Endothelial cell of umbilical vein (primary cell): Measurements from ENCODE around the gene SNAPC2. TPM values are rescaled to one million over a fixed set of nuclear protein-coding genes. Genes with fewer than 3 reads are reported as not detected.

Source experiments
- Bru-seq: library from RNA; stranded (reverse); fragments of 400-500 nt; gene quantifications from one replicate; lab custom pipeline; 2021; lab: Mats Ljungman, UMichigan
- BruChase-seq, 2 experiments: library from RNA; stranded (reverse); fragments of 400-500 nt; gene quantifications; one replicate each; lab custom pipeline; 2021; lab: Mats Ljungman, UMichigan
- BruUV-seq: library from RNA; stranded (reverse); fragments of 400-500 nt; replicated peaks from 2 replicates; lab custom pipeline; 2021; lab: Mats Ljungman, UMichigan
- CTCF ChIA-PET: fragments of 300-600, 350-600 bp; sonication (Branson Sonifier 250); formaldehyde crosslinking; loops from one replicate; lab custom pipeline; 2021; ENCODE audit warnings: antibody characterized with exemption, inconsistent platforms; lab: Charles Lee
- POLR2A ChIA-PET: fragments of 300-600, 350-600 bp; sonication (Branson Sonifier 250); formaldehyde crosslinking; loops from one replicate; lab custom pipeline; 2021; ENCODE audit warnings: antibody characterized with exemption, inconsistent platforms; lab: Charles Lee
- DNase-seq: peaks from one replicate; pipeline ENCODE4 v3.0.0-alpha.2; 2011; ENCODE audit warnings: low read depth, low spot score
- FAIRE-seq: peaks from 2 replicates; lab custom pipeline; 2011; peaks lifted over from hg19 to GRCh38; lab: Jason Lieb, UNC
- H2AFZ ChIP-seq: 2 replicates; pipeline ENCODE4 v1.6.0; 2012; ENCODE audit warnings: low read depth, low read length, control low read depth, inconsistent platforms
- H3K27ac ChIP-seq: 2 replicates; pipeline ENCODE4 v1.5.1; 2011; ENCODE audit warnings: low read depth, mild to moderate bottlenecking, control low read depth, low read length, moderate library complexity; ENCODE audit not compliant: insufficient read depth
- H3K27me3 ChIP-seq, 2 experiments: 2 replicates each; pipeline versions ENCODE4 v1.6.0 to v1.6.1; 2011; ENCODE audit warnings: low read length in 2 of 2, mixed read lengths in 1 of 2; ENCODE audit not compliant: control insufficient read depth in 2 of 2, insufficient read depth in 2 of 2
- H3K36me3 ChIP-seq, 2 experiments: 2 replicates in 1 of 2; 3 replicates in 1 of 2; pipeline ENCODE4 v1.5.1; 2011; ENCODE audit warnings: low read length in 2 of 2, mild to moderate bottlenecking in 1 of 2, moderate library complexity in 1 of 2; ENCODE audit not compliant: control insufficient read depth in 2 of 2, insufficient read depth in 2 of 2; ENCODE audit errors: extremely low read depth in 1 of 2
- H3K4me1 ChIP-seq: 3 replicates; pipeline ENCODE4 v1.5.1; 2011; ENCODE audit warnings: mild to moderate bottlenecking, low read length; ENCODE audit not compliant: control insufficient read depth, insufficient read depth; ENCODE audit errors: extremely low read depth
- H3K4me2 ChIP-seq: 2 replicates; pipeline ENCODE4 v1.6.1; 2011; ENCODE audit warnings: low read length, control low read depth, mixed read lengths; ENCODE audit not compliant: insufficient read depth
- H3K4me3 ChIP-seq, 3 experiments: fragments of 200-600 bp in 1 of 3; sonication (generic), shearing (Covaris generic) in 1 of 3; replicated peaks in 1 of 3; 2 replicates each; pipeline ENCODE4 v1.5.1; 2011 to 2016; ENCODE audit warnings: control low read depth in 3 of 3, low read length in 3 of 3, mild to moderate bottlenecking in 2 of 3, inconsistent platforms in 1 of 3, low read depth in 1 of 3, moderate library complexity in 1 of 3; ENCODE audit not compliant: insufficient read depth in 1 of 3
- H3K79me2 ChIP-seq: 2 replicates; pipeline ENCODE4 v1.6.0; 2012; ENCODE audit warnings: low read length, inconsistent platforms; ENCODE audit not compliant: control insufficient read depth, insufficient read depth
- H3K9ac ChIP-seq: replicated peaks from 2 replicates; pipeline ENCODE3; 2011; ENCODE audit warnings: low read length, control low read depth; ENCODE audit not compliant: insufficient read depth; ENCODE audit errors: extremely low read depth
- H3K9me1 ChIP-seq: replicated peaks from 3 replicates; pipeline ENCODE4 v1.6.0; 2011; ENCODE audit warnings: mild to moderate bottlenecking, low read length; ENCODE audit not compliant: control insufficient read depth, insufficient read depth; ENCODE audit errors: extremely low read depth
- H3K9me3 ChIP-seq: replicated peaks from 2 replicates; pipeline ENCODE4 v1.5.1; 2012; ENCODE audit warnings: low read length, inconsistent platforms; ENCODE audit not compliant: control insufficient read depth, insufficient read depth
- H4K20me1 ChIP-seq: replicated peaks from 2 replicates; pipeline ENCODE3; 2011; ENCODE audit warnings: mild to moderate bottlenecking, low read length; ENCODE audit not compliant: control insufficient read depth, insufficient read depth; ENCODE audit errors: extremely low read depth
- EZH2 ChIP-seq: IDR thresholded peaks from 2 replicates; pipeline ENCODE4 v1.6.1; 2012; ENCODE audit warnings: borderline replicate concordance, low read depth, mild to moderate bottlenecking, moderate library complexity, low read length, inconsistent platforms; ENCODE audit not compliant: severe bottlenecking
- FOS ChIP-seq: IDR thresholded peaks from 2 replicates; pipeline ENCODE4 v1.6.1; 2011; ENCODE audit warnings: mild to moderate bottlenecking, low read length, moderate library complexity, borderline replicate concordance; ENCODE audit not compliant: insufficient read depth
- GATA2 ChIP-seq: IDR thresholded peaks from 2 replicates; pipeline ENCODE4 v1.7.0; 2011; ENCODE audit warnings: low read depth, mild to moderate bottlenecking, moderate library complexity, mixed read lengths, low read length; ENCODE audit not compliant: insufficient read length, insufficient read depth
- JUN ChIP-seq: IDR thresholded peaks from 2 replicates; pipeline ENCODE4 v1.6.1; 2011; ENCODE audit warnings: borderline replicate concordance, low read depth; ENCODE audit not compliant: insufficient read length, insufficient read depth
- MAX ChIP-seq: IDR thresholded peaks from 2 replicates; pipeline ENCODE4 v1.6.1; 2011; ENCODE audit not compliant: insufficient read depth, insufficient read length
- MYC ChIP-seq: IDR thresholded peaks from one replicate; pipeline ENCODE4 v1.6.1; 2011; ENCODE audit warnings: mild to moderate bottlenecking, low read depth, low read length
- POLR2A ChIP-seq: IDR thresholded peaks from 2 replicates; pipeline ENCODE4 v1.6.1; 2012; ENCODE audit warnings: low read depth, mild to moderate bottlenecking, control low read depth, low read length
- POLR2AphosphoS5 ChIP-seq: IDR thresholded peaks from 2 replicates; pipeline ENCODE4 v1.6.1; 2012; ENCODE audit warnings: low read depth, mild to moderate bottlenecking, control low read depth, low read length, moderate library complexity; ENCODE audit not compliant: insufficient read depth
- dilution Hi-C: fragments of 300-500 bp; cut with MboI; formaldehyde crosslinking; loops from one replicate; pipeline ENCODE4 v1.15.0; 2019; ENCODE audit warnings: low sequenced_read_pairs; ENCODE audit not compliant: extremely low pct_ligation_motif_present
- intact Hi-C: fragments of 100-400 bp; cut with micrococcal nuclease; formaldehyde crosslinking; loops from one replicate; pipeline ENCODE4 v1.10.0; 2022
- long read RNA-seq: library from polyadenylated mRNA; stranded (forward); transcript quantifications from one replicate; pipeline ENCODE4 v2.0.0, GENCODE V29; 2021
- polyA minus RNA-seq, 3 experiments: library from RNA; depleted of rRNA, polyadenylated mRNA; stranded (reverse); fragments of >200 nt; gene quantifications; 1 replicate in 1 of 3; 2 replicates in 2 of 3; pipeline ENCODE4 v1.2.3, GENCODE V29; 2011
- polyA plus RNA-seq, 4 experiments: library from polyadenylated mRNA; depleted of rRNA in 3 of 4; stranded (reverse) in 3 of 4; unstranded in 1 of 4; fragments of >200 nt; gene quantifications; 2 replicates each; pipeline versions ENCODE4 v1.2.1 to v1.2.3, GENCODE V29; 2011 to 2012; ENCODE audit warnings: missing spikeins in 1 of 4
- total RNA-seq: library from RNA; stranded (reverse); gene quantifications from 2 replicates; pipeline ENCODE4 v1.2.3, GENCODE V29; 2021
- TF ChIP-seq, protein P1 (sequence below), 2 donors: IDR thresholded peaks; 1 replicate in 1 of 2; 2 replicates in 1 of 2; pipeline ENCODE4 v1.5.1; 2011; ENCODE audit warnings: low read length in 2 of 2, mild to moderate bottlenecking in 2 of 2, moderate library complexity in 2 of 2, control low read depth in 1 of 2, inconsistent platforms in 1 of 2, low read depth in 1 of 2; ENCODE audit not compliant: insufficient read depth in 1 of 2; ENCODE audit errors: extremely low read depth in 1 of 2

SNAPC2 gene
- total RNA-seq (23.7 and 29.2 TPM in 2 replicates), polyA plus RNA-seq (25.8 and 33.0 TPM in 2 replicates), polyA minus RNA-seq (7.7 and 7.8 TPM in 2 replicates), Bru-seq, nascent RNA (percentile 48 among the genes with signal in this experiment), BruChase-seq, experiment 1, labeled RNA remaining after a 6-hour chase (percentile 80 among the genes with signal in this experiment), BruChase-seq, experiment 2, labeled RNA remaining after a 2-hour chase (percentile 70 among the genes with signal in this experiment)
- polyA plus RNA-seq (2011; cell fraction: cytosol; rRNA removed): 16.5 and 22.3 TPM in 2 replicates
- polyA plus RNA-seq (2011; cell fraction: nucleus; rRNA removed): 9.7 and 11.4 TPM in 2 replicates
- 27.3 and 36.7 TPM in 2 replicates for polyA plus RNA-seq (2012)
- 7.9 TPM for polyA minus RNA-seq (2011; cell fraction: cytosol; rRNA and poly(A)+ RNA removed)
- polyA minus RNA-seq (2011; cell fraction: nucleus; rRNA and poly(A)+ RNA removed): 2.5 and 5.2 TPM in 2 replicates
- long read RNA-seq, transcript SNAPC2-206 (5 exons, 1,413 nt): minor isoform, 31 of 118 reads
- long read RNA-seq, transcript SNAPC2-201 (5 exons, 1,542 nt): major isoform, 48 of 118 reads
- long read RNA-seq, partial matches to known transcripts: 17 of 118 reads
- long read RNA-seq, other reads (novel, unspliced or antisense): 19 of 118 reads

GRCh38 chr19:7919610-7920518 is at the start of gene SNAPC2:
Gene SNAPC2 (plus strand): TSS chr19:7920338. CDS start chr19:7920367, 29 bp downstream.
- Histone ChIP-seq H2AFZ (peak within 1 kb of the TSS; percentile 84), H3K36me3 (peaks cover 0 to 5% of the 10 kb centered on the region in 2 experiments), H3K4me1 (peaks cover 22% of the 10 kb centered on the region), H3K79me2 (no peaks in the 10 kb centered on the region), H3K4me2 (peak within 1 kb of the TSS; percentile 82), H3K9ac (peak within 1 kb of the TSS; percentile 24), H3K27me3 (peaks cover 18 to 31% of the 10 kb centered on the region in 2 experiments), H4K20me1 (no peaks in the 10 kb centered on the region), H3K9me1 (no peaks in the 10 kb centered on the region), H3K4me3 (peak within 1 kb of the TSS; percentile 61 to 79 (median 63)), H3K27ac (peak within 1 kb of the TSS; percentile 13), H3K9me3 (no peaks in the 10 kb centered on the region)
- TF ChIP-seq GATA2 (no peak), EZH2 (no peak), POLR2A (peak; percentile 68), JUN (no peak), FOS (no peak), MYC (no peak), MAX (no peak), POLR2AphosphoS5 (peak; percentile 58)
- TF ChIP-seq, protein P1, sequence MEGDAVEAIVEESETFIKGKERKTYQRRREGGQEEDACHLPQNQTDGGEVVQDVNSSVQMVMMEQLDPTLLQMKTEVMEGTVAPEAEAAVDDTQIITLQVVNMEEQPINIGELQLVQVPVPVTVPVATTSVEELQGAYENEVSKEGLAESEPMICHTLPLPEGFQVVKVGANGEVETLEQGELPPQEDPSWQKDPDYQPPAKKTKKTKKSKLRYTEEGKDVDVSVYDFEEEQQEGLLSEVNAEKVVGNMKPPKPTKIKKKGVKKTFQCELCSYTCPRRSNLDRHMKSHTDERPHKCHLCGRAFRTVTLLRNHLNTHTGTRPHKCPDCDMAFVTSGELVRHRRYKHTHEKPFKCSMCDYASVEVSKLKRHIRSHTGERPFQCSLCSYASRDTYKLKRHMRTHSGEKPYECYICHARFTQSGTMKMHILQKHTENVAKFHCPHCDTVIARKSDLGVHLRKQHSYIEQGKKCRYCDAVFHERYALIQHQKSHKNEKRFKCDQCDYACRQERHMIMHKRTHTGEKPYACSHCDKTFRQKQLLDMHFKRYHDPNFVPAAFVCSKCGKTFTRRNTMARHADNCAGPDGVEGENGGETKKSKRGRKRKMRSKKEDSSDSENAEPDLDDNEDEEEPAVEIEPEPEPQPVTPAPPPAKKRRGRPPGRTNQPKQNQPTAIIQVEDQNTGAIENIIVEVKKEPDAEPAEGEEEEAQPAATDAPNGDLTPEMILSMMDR (IDR thresholded peaks at IDR 0.05; ENCODE audit: extremely low read depth in 1 of 2, insufficient read depth in 1 of 2, low read depth in 1 of 2, low read length in 2 of 2): no peak
- no TSS peak for BruUV-seq
- dilution Hi-C loops (no loop called here), intact Hi-C loops (loop anchor here (1.0 to 5.0 kb wide), 5 partner anchors 17 to 291 kb away; partner anchors contain the start of genes MAP2K7, PET100, TIMM44 and TRAPPC5)
- POLR2A ChIA-PET: interaction anchor here (0.5 to 2.1 kb wide), 8 partner anchors 8 to 317 kb away, joined by 3 to 13 read pairs (median 4); partner anchors contain the start of genes MAP2K7 and TIMM44
- no peak for FAIRE-seq
- CTCF ChIA-PET: interaction anchor here (0.6 to 5.1 kb wide), 14 partner anchors 8 to 352 kb away, joined by 3 to 34 read pairs (median 7); partner anchors contain the start of genes MAP2K7 and TIMM44
- DNase-seq: peak; percentile 94
